GM23338 (cell line): ENCODE measurements around the gene DNAJC12.

ENCODE experiments used
- CREB1 ChIP-seq: fragments of 250-450 bp; sonication (Bioruptor Pico); IDR thresholded peaks from 2 replicates; pipeline ENCODE4 v1.5.0; 2020; ENCODE audit warnings: low read depth, mild to moderate bottlenecking, moderate library complexity
- CTCF ChIP-seq, 2 experiments: fragments of 200-600 bp in 1 of 2; sonication (generic) in 1 of 2; conservative IDR thresholded peaks; 2 replicates each; pipeline versions ENCODE4 v1.5.1 to v1.6.1; 2016 to 2017; ENCODE audit warnings: antibody characterized with exemption in 2 of 2, low read depth in 2 of 2, mild to moderate bottlenecking in 2 of 2, moderate library complexity in 1 of 2
- EZH2 ChIP-seq: fragments of 200-600 bp; sonication (generic); IDR thresholded peaks from one replicate; pipeline ENCODE4 v1.8.0; 2017; ENCODE audit warnings: antibody characterized with exemption, mild to moderate bottlenecking, low read depth; ENCODE audit not compliant: unreplicated experiment
- EZH2phosphoT487 ChIP-seq: fragments of 200-600 bp; sonication (generic); IDR thresholded peaks from one replicate; pipeline ENCODE4 v1.8.1; 2018; ENCODE audit warnings: antibody characterized with exemption; ENCODE audit not compliant: unreplicated experiment
- JUNB ChIP-seq: IDR thresholded peaks from one replicate; pipeline ENCODE4 v1.6.1; 2016; ENCODE audit warnings: antibody characterized with exemption; ENCODE audit not compliant: unreplicated experiment
- NANOG ChIP-seq: IDR thresholded peaks from 2 replicates; pipeline ENCODE4 v1.6.1; 2016; ENCODE audit warnings: antibody characterized with exemption, borderline replicate concordance
- POLR2AphosphoS5 ChIP-seq: IDR thresholded peaks from 2 replicates; pipeline ENCODE4 v1.6.1; 2016; ENCODE audit warnings: antibody characterized with exemption, low read depth
- STAT1 ChIP-seq: IDR thresholded peaks from one replicate; pipeline ENCODE4 v1.6.1; 2016; ENCODE audit warnings: antibody characterized with exemption; ENCODE audit not compliant: unreplicated experiment
- ZNF114 ChIP-seq: fragments of 250-450 bp; sonication (Bioruptor Pico); IDR thresholded peaks from 2 replicates; pipeline ENCODE4 v1.5.0; 2020; ENCODE audit warnings: mild to moderate bottlenecking, moderate library complexity
- ZNF331 ChIP-seq: fragments of 250-450 bp; sonication (Bioruptor Pico); IDR thresholded peaks from 2 replicates; pipeline ENCODE4 v1.5.0; 2020; ENCODE audit warnings: low read depth, mild to moderate bottlenecking, moderate library complexity
- ZNF462 ChIP-seq: fragments of 250-450 bp; sonication (Bioruptor Pico); IDR thresholded peaks from 2 replicates; pipeline ENCODE4 v1.5.0; 2020; ENCODE audit warnings: mild to moderate bottlenecking, moderate library complexity
- TF ChIP-seq, protein P1 (sequence below): IDR thresholded peaks from one replicate; pipeline ENCODE4 v1.6.1; 2018; ENCODE audit warnings: antibody characterized with exemption; ENCODE audit not compliant: unreplicated experiment

- no peak for TF ChIP-seq CTCF (conservative IDR thresholded peaks at IDR 0.05; ENCODE audit: low read depth in 2 of 2)
- TF ChIP-seq POLR2AphosphoS5: no peak
- TF ChIP-seq CREB1 (CRISPR knock-in tag): no peak
- TF ChIP-seq, protein P1, sequence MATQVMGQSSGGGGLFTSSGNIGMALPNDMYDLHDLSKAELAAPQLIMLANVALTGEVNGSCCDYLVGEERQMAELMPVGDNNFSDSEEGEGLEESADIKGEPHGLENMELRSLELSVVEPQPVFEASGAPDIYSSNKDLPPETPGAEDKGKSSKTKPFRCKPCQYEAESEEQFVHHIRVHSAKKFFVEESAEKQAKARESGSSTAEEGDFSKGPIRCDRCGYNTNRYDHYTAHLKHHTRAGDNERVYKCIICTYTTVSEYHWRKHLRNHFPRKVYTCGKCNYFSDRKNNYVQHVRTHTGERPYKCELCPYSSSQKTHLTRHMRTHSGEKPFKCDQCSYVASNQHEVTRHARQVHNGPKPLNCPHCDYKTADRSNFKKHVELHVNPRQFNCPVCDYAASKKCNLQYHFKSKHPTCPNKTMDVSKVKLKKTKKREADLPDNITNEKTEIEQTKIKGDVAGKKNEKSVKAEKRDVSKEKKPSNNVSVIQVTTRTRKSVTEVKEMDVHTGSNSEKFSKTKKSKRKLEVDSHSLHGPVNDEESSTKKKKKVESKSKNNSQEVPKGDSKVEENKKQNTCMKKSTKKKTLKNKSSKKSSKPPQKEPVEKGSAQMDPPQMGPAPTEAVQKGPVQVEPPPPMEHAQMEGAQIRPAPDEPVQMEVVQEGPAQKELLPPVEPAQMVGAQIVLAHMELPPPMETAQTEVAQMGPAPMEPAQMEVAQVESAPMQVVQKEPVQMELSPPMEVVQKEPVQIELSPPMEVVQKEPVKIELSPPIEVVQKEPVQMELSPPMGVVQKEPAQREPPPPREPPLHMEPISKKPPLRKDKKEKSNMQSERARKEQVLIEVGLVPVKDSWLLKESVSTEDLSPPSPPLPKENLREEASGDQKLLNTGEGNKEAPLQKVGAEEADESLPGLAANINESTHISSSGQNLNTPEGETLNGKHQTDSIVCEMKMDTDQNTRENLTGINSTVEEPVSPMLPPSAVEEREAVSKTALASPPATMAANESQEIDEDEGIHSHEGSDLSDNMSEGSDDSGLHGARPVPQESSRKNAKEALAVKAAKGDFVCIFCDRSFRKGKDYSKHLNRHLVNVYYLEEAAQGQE: no peak
- TF ChIP-seq EZH2phosphoT487: no peak
- no peak for TF ChIP-seq JUNB
- no peak for TF ChIP-seq EZH2
- no peak for TF ChIP-seq NANOG
- no peak for TF ChIP-seq ZNF462 (CRISPR knock-in tag)
- no peak for TF ChIP-seq ZNF331 (CRISPR knock-in tag)
- no peak for TF ChIP-seq ZNF114
- TF ChIP-seq STAT1: no peak
Measured at GRCh38 chr10:67841737-67842136, 3.7 kb upstream of the DNAJC12 start.
